ENCODE data around the gene TAF1A. TPM values are rescaled to one million over a fixed set of nuclear protein-coding genes. Genes with fewer than 3 reads are reported as not detected.
A peak's percentile ranks its signal among the peaks of the same experiment; 100 is the strongest.

TAF1A gene
- 14.9 and 15.2 TPM in 2 replicates for total RNA-seq
- 7.1 and 7.2 TPM in 2 replicates for polyA plus RNA-seq
- 2.8 and 5.1 TPM in 2 replicates for polyA plus RNA-seq (2012)
- polyA minus RNA-seq (ENCODE audit: low replicate concordance): 0.79 TPM in 1 of 2 replicates, not detected in the other

DNA sequence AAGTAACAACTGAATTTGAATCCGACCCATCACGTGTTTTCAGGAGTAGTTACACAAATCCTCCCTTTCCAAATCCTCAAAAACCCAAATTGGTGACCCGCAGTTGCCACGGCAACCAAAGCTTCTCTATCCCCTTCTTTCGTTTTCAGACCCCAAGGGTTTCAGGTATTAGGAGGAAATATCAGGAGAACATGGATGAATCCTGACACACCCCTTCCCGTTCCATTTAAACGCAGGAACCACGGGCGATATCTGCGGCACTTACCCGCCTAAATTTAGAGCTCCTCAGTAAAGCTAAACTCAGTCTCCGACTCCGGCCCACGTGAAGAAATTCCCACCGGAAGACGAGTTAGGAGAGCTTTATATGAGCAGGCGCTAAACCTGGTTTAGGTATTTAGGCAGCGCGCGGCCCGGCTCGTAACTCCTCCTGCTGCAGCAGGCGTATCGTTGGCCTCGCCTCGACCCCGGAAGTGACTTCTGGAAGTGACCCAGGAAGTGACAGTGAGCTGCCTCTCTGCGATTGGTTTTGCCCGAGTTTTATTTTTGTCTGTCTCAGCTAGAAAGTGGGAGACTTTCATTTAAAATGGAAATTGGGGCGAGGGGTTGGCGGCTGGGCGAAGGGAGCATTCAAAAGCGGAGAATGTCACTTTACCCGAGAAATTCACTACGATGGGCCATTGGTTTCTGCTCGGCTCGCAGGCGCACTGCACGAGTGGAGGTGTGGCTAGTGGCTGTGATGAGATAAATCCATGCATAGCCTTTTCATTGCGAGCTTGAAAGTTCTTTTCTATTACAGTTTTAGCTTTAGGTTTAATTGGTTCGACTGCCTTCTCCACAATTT, at the start of gene TAF1A:
Gene TAF1A (minus strand): TSS at position 472 of the 841 bp plus-strand sequence.
- H3K79me2 ChIP-seq (ENCODE audit: control insufficient read depth, insufficient read depth, low read length): peaks cover 15% of the 10 kb centered on the region
- peak; percentile 83 for DNase-seq (ENCODE audit: low read depth in 2 of 2)

DNA sequence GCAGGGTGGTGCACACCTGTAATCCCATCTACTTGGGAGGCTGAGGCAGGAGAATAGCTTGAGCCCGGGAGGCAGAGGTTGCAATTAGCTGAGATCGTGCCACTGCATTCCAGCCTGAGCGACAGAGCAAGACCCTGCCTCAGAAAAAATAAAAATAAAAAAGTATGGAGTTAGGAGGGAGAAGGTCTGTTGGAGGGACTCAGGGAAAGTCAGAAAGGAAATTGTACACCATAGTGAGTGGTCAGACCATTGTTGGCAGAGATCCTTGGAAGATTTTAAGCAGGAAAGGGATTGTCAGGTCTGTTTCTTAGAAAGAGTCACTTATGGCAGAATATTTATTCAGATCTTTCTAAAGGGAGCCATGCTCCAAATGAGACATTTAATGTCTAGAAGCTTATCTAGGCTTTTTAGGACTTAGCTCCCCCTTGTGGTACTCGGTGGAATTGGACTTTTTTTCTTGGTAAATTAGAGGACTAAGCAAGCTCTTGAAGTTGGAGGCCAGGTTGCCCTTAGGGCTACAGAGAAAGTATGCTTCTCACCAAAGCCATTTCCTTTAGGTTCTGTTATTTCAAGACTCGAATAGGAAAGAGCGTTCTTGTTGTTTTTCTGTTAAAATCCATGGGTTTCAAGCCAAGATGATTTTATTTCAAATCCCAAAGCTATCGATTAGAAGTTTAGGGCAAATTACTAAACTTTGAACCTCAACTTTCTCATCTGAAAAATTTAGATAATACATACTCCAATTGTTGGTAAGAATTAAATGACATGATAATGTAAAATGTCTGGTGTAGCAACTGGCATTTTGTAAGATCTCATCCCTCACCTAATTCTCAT, 44.7 kb upstream of the TAF1A start:
- no peaks in the 10 kb centered on the region for H3K9me3 ChIP-seq (ENCODE audit: control insufficient read depth, insufficient read depth, low read depth, low read length)

More for the DNA sequence above, at the start of gene TAF1A:
- Histone ChIP-seq H3K27ac (ENCODE audit: insufficient read depth, low read length) (peak within 1 kb of the TSS; percentile 84), H3K4me3 (replicated peaks in 1 of 4; ENCODE audit: control extremely low read depth in 1 of 4, insufficient read depth in 1 of 4, low read depth in 3 of 4, low read length in 4 of 4) (peak within 1 kb of the TSS; percentile 72 to 91 (median 78)), H3K9me3 (ENCODE audit: control insufficient read depth, insufficient read depth, low read depth, low read length) (no peaks in the 10 kb centered on the region), H3K27me3 (ENCODE audit: control insufficient read depth, insufficient read depth, low read length) (no peaks in the 10 kb centered on the region), H3K9ac (ENCODE audit: insufficient read depth, low read length) (peak within 1 kb of the TSS; percentile 58), H2AFZ (ENCODE audit: low read length) (peak within 1 kb of the TSS; percentile 75), H4K20me1 (ENCODE audit: control insufficient read depth, extremely low read depth, insufficient read depth, low read length) (no peaks in the 10 kb centered on the region), H3K4me2 (ENCODE audit: extremely low read depth, insufficient read depth, low read length) (peak within 1 kb of the TSS; percentile 98), H3K4me1 (ENCODE audit: control insufficient read depth, extremely low read depth, insufficient read depth, low read length) (peaks cover 6% of the 10 kb centered on the region), H3K36me3 (ENCODE audit: control insufficient read depth, insufficient read depth, low read length) (peaks cover 2% of the 10 kb centered on the region)
- TF ChIP-seq, protein P1, sequence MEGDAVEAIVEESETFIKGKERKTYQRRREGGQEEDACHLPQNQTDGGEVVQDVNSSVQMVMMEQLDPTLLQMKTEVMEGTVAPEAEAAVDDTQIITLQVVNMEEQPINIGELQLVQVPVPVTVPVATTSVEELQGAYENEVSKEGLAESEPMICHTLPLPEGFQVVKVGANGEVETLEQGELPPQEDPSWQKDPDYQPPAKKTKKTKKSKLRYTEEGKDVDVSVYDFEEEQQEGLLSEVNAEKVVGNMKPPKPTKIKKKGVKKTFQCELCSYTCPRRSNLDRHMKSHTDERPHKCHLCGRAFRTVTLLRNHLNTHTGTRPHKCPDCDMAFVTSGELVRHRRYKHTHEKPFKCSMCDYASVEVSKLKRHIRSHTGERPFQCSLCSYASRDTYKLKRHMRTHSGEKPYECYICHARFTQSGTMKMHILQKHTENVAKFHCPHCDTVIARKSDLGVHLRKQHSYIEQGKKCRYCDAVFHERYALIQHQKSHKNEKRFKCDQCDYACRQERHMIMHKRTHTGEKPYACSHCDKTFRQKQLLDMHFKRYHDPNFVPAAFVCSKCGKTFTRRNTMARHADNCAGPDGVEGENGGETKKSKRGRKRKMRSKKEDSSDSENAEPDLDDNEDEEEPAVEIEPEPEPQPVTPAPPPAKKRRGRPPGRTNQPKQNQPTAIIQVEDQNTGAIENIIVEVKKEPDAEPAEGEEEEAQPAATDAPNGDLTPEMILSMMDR (conservative IDR thresholded peaks at IDR 0.05 in 1 of 2, IDR thresholded peaks at IDR 0.05 in 1 of 2; ENCODE audit: low read depth in 1 of 2, low read length in 2 of 2): no peak
- TF ChIP-seq EZH2 (IDR thresholded peaks at IDR 0.05; ENCODE audit: low read length, missing control alignments): no peak

More for the DNA sequence above, 44.7 kb upstream of the TAF1A start:
- Histone ChIP-seq H3K9ac (ENCODE audit: insufficient read depth, low read length) (no peak overlapping the region), H3K27me3 (ENCODE audit: control insufficient read depth, insufficient read depth, low read length) (no peaks in the 10 kb centered on the region), H3K36me3 (ENCODE audit: control insufficient read depth, insufficient read depth, low read length) (peaks cover 12% of the 10 kb centered on the region), H4K20me1 (ENCODE audit: control insufficient read depth, extremely low read depth, insufficient read depth, low read length) (no peaks in the 10 kb centered on the region), H3K27ac (ENCODE audit: insufficient read depth, low read length) (no peak overlapping the region), H3K4me3 (replicated peaks in 1 of 4; ENCODE audit: control extremely low read depth in 1 of 4, insufficient read depth in 1 of 4, low read depth in 3 of 4, low read length in 4 of 4) (no peak overlapping the region), H3K4me2 (ENCODE audit: extremely low read depth, insufficient read depth, low read length) (no peak overlapping the region), H3K79me2 (ENCODE audit: control insufficient read depth, insufficient read depth, low read length) (no peaks in the 10 kb centered on the region), H3K4me1 (ENCODE audit: control insufficient read depth, extremely low read depth, insufficient read depth, low read length) (no peaks in the 10 kb centered on the region), H2AFZ (ENCODE audit: low read length) (no peak overlapping the region)
- peak; percentile 76 to 94 for DNase-seq (ENCODE audit: low read depth in 2 of 2)
- no peak for TF ChIP-seq EZH2 (IDR thresholded peaks at IDR 0.05; ENCODE audit: low read length, missing control alignments)
- TF ChIP-seq, protein P1 (conservative IDR thresholded peaks at IDR 0.05 in 1 of 2, IDR thresholded peaks at IDR 0.05 in 1 of 2; ENCODE audit: low read depth in 1 of 2, low read length in 2 of 2): peak; percentile 83 to 92
